GM06990 (cell line): ENCODE data around the gene EIF4G2.
"Not testable (repeated sequence)": the region's sequence is repeated elsewhere in the genome, so short reads cannot be mapped to it uniquely, and the experiment has no call there.

Source experiments
- DNase-seq: peaks from one replicate; pipeline ENCODE4 v3.0.0-alpha.2; 2011; ENCODE audit not compliant: insufficient read length; ENCODE audit errors: extremely low read depth
- H3K27me3 ChIP-seq: replicated peaks from 2 replicates; pipeline ENCODE4 v1.6.0; 2011; ENCODE audit warnings: low read length; ENCODE audit not compliant: control insufficient read depth, insufficient read depth
- H3K36me3 ChIP-seq: 2 replicates; pipeline ENCODE4 v1.5.1; 2011; ENCODE audit warnings: low read length; ENCODE audit not compliant: control insufficient read depth, insufficient read depth
- H3K4me3 ChIP-seq: replicated peaks from 2 replicates; pipeline ENCODE4 v1.5.1; 2011; ENCODE audit warnings: low read depth, mild to moderate bottlenecking, control low read depth, low read length
- TF ChIP-seq, protein P1 (sequence below): IDR thresholded peaks from 2 replicates; pipeline ENCODE4 v1.5.1; 2011; ENCODE audit warnings: low read length, control low read depth, mild to moderate bottlenecking, inconsistent platforms; ENCODE audit not compliant: insufficient read depth, poor library complexity, severe bottlenecking

EIF4G2 gene

DNA sequence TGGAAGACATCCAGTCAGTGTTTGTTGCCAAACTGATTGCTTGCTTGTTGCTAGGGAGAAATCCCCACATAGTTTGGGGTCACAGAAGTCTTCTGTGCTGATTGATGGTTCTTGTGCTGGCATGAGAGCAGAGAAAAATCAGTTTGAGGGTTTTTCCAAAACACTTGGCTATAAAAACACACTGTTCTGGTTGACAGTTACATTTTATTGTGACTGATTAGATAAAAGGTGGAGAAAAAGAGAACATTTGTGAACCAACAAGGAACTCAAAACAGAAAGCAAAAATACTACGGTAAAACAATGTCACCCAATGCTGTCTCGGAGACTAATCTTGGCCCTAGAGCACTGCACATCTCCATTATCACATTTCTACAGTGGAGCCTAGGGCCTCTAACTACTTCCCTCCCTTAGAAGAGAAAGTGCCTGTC, 14.4 kb upstream of the EIF4G2 start:
- H3K4me3 ChIP-seq = no peak overlapping the region
- H3K27me3 ChIP-seq = no peaks in the 10 kb centered on the region
- TF ChIP-seq, protein P1, sequence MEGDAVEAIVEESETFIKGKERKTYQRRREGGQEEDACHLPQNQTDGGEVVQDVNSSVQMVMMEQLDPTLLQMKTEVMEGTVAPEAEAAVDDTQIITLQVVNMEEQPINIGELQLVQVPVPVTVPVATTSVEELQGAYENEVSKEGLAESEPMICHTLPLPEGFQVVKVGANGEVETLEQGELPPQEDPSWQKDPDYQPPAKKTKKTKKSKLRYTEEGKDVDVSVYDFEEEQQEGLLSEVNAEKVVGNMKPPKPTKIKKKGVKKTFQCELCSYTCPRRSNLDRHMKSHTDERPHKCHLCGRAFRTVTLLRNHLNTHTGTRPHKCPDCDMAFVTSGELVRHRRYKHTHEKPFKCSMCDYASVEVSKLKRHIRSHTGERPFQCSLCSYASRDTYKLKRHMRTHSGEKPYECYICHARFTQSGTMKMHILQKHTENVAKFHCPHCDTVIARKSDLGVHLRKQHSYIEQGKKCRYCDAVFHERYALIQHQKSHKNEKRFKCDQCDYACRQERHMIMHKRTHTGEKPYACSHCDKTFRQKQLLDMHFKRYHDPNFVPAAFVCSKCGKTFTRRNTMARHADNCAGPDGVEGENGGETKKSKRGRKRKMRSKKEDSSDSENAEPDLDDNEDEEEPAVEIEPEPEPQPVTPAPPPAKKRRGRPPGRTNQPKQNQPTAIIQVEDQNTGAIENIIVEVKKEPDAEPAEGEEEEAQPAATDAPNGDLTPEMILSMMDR = no peak
- no peak for DNase-seq
- H3K36me3 ChIP-seq = no peaks in the 10 kb centered on the region

DNA sequence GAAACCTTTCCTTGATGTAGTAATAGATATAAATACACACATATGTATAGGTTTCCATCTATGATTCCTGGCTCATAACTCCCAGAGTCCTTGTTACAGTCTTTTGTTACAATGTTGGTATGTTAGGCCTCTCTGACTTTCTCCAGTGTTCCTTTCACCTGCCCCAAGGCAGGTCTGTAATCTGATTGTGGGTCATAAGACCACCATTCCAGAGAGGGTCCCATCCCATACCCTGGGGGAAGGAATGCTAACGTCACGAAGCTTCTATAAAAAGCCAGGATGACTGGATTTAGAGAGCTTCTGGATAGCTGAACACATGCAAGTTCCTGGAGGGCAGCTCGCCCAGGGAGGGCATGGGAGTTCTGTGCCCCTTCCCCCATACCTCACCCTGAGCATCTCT, 13.8 kb upstream of the EIF4G2 start:
- not testable (repeated sequence) for H3K36me3 ChIP-seq, H3K27me3 ChIP-seq, DNase-seq, H3K4me3 ChIP-seq

DNA sequence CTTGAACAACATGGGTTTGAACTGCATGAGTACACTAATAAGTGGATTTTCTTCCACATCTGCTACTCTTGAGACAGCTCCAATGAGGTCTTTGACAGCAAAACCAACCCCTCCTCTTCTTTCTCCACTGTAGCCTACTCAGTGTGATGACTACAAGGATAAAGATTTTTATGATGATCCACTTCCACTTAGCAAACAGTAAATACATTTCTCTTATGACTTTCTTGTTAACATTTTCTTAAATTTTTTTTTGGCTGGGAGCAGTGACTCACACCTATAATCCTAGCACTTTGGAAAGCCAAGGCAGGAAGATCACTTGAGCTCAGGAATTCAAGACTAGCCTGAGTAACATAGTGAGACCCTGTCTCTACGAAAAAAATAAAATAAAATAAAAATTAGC, 9.9 kb upstream of the EIF4G2 start:
- no peak overlapping the region for H3K4me3 ChIP-seq
- no peaks in the 10 kb centered on the region for H3K36me3 ChIP-seq
- TF ChIP-seq, protein P1 = no peak
- no peak for DNase-seq
- no peaks in the 10 kb centered on the region for H3K27me3 ChIP-seq

DNA sequence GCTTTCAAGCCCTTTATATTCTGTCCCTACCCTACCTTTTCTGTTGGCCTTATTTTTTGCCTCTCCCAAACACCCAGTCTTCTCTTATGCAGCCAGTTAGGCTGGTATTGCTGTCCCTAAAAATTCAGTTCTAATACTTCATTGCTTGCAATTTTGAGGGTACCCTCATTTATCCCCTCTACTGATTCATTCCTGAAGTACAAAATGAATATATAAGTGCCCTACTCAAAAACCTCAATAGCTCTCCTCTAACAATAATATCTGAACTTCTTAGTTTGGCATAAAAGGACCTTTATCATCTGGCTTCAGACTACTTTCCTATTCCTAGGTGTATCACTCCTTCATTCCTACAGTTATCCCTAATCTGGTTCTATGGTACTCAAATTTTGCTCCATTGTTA, 5.2 kb upstream of the EIF4G2 start:
- no peak for DNase-seq
- Histone ChIP-seq H3K27me3 (no peaks in the 10 kb centered on the region), H3K4me3 (no peak overlapping the region), H3K36me3 (no peaks in the 10 kb centered on the region)
- TF ChIP-seq, protein P1 = no peak

DNA sequence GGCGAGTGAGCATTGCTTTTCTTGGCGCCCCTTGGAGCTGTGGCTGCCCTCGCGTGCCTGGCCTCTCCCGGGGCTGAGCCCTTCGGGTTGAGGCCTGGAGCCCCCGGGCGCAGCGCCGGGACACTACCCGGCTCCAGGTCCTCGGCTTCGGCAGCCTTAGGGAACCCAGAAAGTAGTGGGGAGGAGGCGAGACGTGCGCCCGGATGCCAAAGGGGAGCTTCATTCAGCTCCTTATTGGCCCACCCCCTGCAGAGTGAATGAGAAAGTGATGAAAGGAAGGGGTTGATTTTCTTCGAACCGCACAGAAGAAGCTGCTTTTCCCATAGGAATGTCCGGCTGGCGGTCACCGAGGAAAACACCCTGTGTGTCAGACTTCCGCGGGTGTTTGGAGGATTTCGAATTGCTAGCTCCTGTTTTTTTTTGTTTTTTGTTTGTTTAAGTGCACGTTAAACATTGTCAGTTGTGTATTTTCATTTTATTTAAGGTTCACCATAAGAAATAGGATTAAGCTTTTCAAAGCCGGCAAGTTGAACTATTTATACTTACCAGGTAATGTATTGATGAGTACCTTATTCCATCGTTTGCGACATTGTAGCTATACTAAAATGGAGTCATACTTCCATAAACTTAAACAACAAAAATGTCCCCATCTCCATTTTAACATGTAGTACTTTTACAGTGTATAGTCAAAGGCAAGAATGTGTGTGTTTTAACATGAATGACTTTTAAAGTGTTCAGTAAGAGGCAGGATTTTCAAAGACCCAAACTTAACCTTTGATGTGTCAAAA, 841 bp upstream of the EIF4G2 start:
- DNase-seq = no peak
- H3K27me3 ChIP-seq = no peaks in the 10 kb centered on the region
- H3K4me3 ChIP-seq = peak overlapping the region; percentile 85
- TF ChIP-seq, protein P1 = no peak
- peaks cover 9% of the 10 kb centered on the region for H3K36me3 ChIP-seq

DNA sequence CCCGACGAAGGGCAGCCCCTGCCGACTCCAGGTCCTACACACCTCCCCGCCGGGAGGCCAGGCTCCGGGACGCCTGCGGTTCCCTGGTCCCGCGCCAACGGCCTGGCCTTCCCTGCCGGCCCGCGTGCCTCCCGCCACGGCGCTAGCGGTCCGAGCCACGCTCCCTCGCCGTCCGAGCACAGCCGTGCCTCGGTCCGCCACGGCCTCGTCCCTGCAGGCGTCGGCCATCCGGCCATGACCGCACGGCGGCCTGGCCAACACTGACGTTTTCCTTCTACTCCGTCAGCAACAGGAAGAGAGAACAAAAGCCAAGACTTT, 532 bp downstream of the EIF4G2 start:
- TF ChIP-seq, protein P1 = no peak
- DNase-seq = no peak
- H3K27me3 ChIP-seq = no peaks in the 10 kb centered on the region
- H3K4me3 ChIP-seq = peak overlapping the region; percentile 100
- H3K36me3 ChIP-seq = peaks cover 16% of the 10 kb centered on the region
